Stomach (tissue), 4 donors: ENCODE data around the gene NAT16.

Experiments used
- POLR2A ChIP-seq, 4 donors: fragments of 450-650 bp; IDR thresholded peaks; one replicate each; pipeline ENCODE4 v1.6.1; 2016; ENCODE audit warnings: antibody characterized with exemption in 4 of 4, control low read depth in 2 of 4, mild to moderate bottlenecking in 1 of 4, moderate library complexity in 1 of 4
- POLR2AphosphoS5 ChIP-seq, 3 donors: sonication (generic); formaldehyde crosslinking; IDR thresholded peaks; one replicate each; pipeline ENCODE4 v1.6.1; 2016; ENCODE audit warnings: antibody characterized with exemption in 3 of 3

DNA sequence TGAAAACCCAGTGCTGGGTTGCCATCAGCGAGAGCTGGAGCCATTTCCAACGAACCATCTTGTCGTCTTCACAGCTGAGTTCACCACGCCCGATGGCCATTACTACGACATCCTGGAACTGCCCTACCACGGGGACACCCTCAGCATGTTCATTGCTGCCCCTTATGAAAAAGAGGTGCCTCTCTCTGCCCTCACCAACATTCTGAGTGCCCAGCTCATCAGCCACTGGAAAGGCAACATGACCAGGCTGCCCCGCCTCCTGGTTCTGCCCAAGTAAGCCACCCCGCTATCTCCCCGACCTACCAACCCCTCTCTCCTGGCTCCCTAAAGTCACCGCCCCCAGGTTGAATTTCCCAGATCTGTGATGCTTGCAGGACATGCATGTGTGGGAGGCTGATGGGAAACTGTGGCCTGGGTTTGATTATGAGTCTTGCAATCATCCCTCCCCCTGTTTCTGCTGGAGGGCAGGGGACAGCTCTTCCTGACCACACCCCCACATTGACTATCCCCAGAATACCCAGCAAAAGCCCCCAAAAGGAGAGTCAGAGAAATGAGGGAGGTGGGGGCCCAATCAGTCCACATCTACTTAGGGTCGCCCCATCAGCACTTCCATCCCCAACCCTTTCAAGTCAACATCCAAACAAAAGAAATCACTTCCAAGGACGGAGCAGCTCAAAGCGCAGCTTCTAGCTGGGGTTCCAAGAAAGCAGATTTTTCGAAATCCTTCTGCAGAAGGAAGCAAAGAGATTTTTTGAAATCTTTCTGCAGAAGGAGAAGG is 46.3 kb downstream of the NAT16 start:
- TF ChIP-seq POLR2AphosphoS5 (IDR thresholded peaks at IDR 0.05), result no peak
- no peak for TF ChIP-seq POLR2A (IDR thresholded peaks at IDR 0.05)
